Hepatocyte (in vitro differentiated cells): ENCODE data around the gene SYNE2. TPM values are rescaled to one million over a fixed set of nuclear protein-coding genes. Genes with fewer than 3 reads are reported as not detected.

Experiments
- DNase-seq: peaks from one replicate; pipeline ENCODE4 v3.0.0-alpha.2; 2016; ENCODE audit warnings: low spot score
- H2AFZ ChIP-seq: fragments of 200-600 bp; sonication (generic); 2 replicates; pipeline ENCODE4 v1.6.0; 2016; ENCODE audit warnings: antibody characterized with exemption, mild to moderate bottlenecking
- H3K27ac ChIP-seq: fragments of 200-600 bp; sonication (generic); 2 replicates; pipeline ENCODE4 v1.5.1; 2016; ENCODE audit warnings: mild to moderate bottlenecking
- H3K27me3 ChIP-seq: fragments of 200-600 bp; sonication (generic); 2 replicates; pipeline ENCODE4 v1.6.1; 2016
- H3K36me3 ChIP-seq: fragments of 200-600 bp; sonication (generic); replicated peaks from 2 replicates; pipeline ENCODE4 v1.5.1; 2016; ENCODE audit warnings: low read depth; ENCODE audit not compliant: insufficient read depth
- H3K4me1 ChIP-seq: fragments of 200-600 bp; sonication (generic); 2 replicates; pipeline ENCODE4 v1.5.1; 2016; ENCODE audit warnings: mild to moderate bottlenecking, moderate library complexity; ENCODE audit not compliant: insufficient read depth
- H3K4me2 ChIP-seq: fragments of 200-600 bp; sonication (generic); 2 replicates; pipeline ENCODE4 v1.6.0; 2016
- H3K4me3 ChIP-seq: fragments of 200-600 bp; sonication (generic); 2 replicates; pipeline ENCODE4 v1.5.1; 2016; ENCODE audit warnings: mild to moderate bottlenecking
- H3K79me2 ChIP-seq: fragments of 200-600 bp; sonication (generic); 2 replicates; pipeline ENCODE4 v1.6.0; 2017; ENCODE audit warnings: mild to moderate bottlenecking
- H3K9me2 ChIP-seq: fragments of 200-600 bp; sonication (generic); replicated peaks from 2 replicates; pipeline ENCODE4 v1.6.0; 2017; ENCODE audit warnings: mild to moderate bottlenecking; ENCODE audit not compliant: insufficient read depth
- H3K9me3 ChIP-seq: fragments of 200-600 bp; sonication (generic); 2 replicates; pipeline ENCODE4 v1.5.1; 2016; ENCODE audit warnings: low read depth, mild to moderate bottlenecking
- H4K20me1 ChIP-seq: fragments of 200-600 bp; sonication (generic); 2 replicates; pipeline ENCODE4 v1.6.0; 2016; ENCODE audit warnings: mild to moderate bottlenecking; ENCODE audit not compliant: insufficient read depth, poor library complexity, severe bottlenecking
- CTCF ChIP-seq: fragments of 200-600 bp; sonication (generic); IDR thresholded peaks from 2 replicates; pipeline ENCODE4 v1.5.1; 2016; ENCODE audit warnings: antibody characterized with exemption, mild to moderate bottlenecking; ENCODE audit not compliant: poor library complexity
- EZH2 ChIP-seq: fragments of 200-600 bp; sonication (generic); IDR thresholded peaks from 2 replicates; pipeline ENCODE4 v1.6.1; 2016; ENCODE audit warnings: antibody characterized with exemption, mild to moderate bottlenecking, borderline replicate concordance
- EZH2phosphoT487 ChIP-seq: fragments of 200-600 bp; sonication (generic); IDR thresholded peaks from one replicate; pipeline ENCODE4 v1.6.1; 2018; ENCODE audit warnings: antibody characterized with exemption, mild to moderate bottlenecking, low read depth, moderate library complexity; ENCODE audit not compliant: unreplicated experiment, severe bottlenecking
- WGBS: methylation state at CpG from one replicate; pipeline ENCODE4 v1.1.6; 2016; ENCODE audit warnings: low lambda C conversion rate; ENCODE audit errors: missing lambda C conversion rate; 5-methylcytosine and 5-hydroxymethylcytosine counted together
- polyA plus RNA-seq: library from polyadenylated mRNA; unstranded; fragments of >200 nt; fragmentation: Nextera tagmentation; extraction: Ambion mirVana; gene quantifications from 2 replicates; pipeline ENCODE4 v1.2.1, GENCODE V29; 2016
- total RNA-seq: library from RNA; depleted of rRNA; stranded (reverse); fragments of >200 nt; gene quantifications from 2 replicates; pipeline ENCODE4 v1.2.3, GENCODE V29; 2014

SYNE2 gene
- total and polyA plus RNA-seq, 2 experiments from 2014 or later: 21.0 to 58.6 TPM

GRCh38 chr14:63960926-63961567, 108.2 kb downstream of the SYNE2 start:
- Histone ChIP-seq H3K36me3 (no peaks in the 10 kb centered on the region), H3K4me2 (no peak overlapping the region), H2AFZ (no peak overlapping the region), H3K4me3 (no peak overlapping the region), H3K27me3 (no peaks in the 10 kb centered on the region), H3K9me3 (no peaks in the 10 kb centered on the region), H4K20me1 (no peaks in the 10 kb centered on the region), H3K9me2 (no peaks in the 10 kb centered on the region), H3K79me2 (no peaks in the 10 kb centered on the region), H3K4me1 (no peaks in the 10 kb centered on the region), H3K27ac (no peak overlapping the region)
- 64% methylated on average over 2 of the region's 2 CpGs for WGBS
- TF ChIP-seq CTCF (no peak), EZH2phosphoT487 (no peak), EZH2 (no peak)
- no peak for DNase-seq

GRCh38 chr14:63962906-63963305, 110.1 kb downstream of the SYNE2 start:
- Histone ChIP-seq H3K27me3 (no peaks in the 10 kb centered on the region), H3K36me3 (no peaks in the 10 kb centered on the region), H3K79me2 (no peaks in the 10 kb centered on the region), H3K4me3 (no peak overlapping the region), H3K4me1 (no peaks in the 10 kb centered on the region), H4K20me1 (no peaks in the 10 kb centered on the region), H3K9me3 (no peaks in the 10 kb centered on the region), H3K27ac (no peak overlapping the region), H2AFZ (no peak overlapping the region), H3K9me2 (no peaks in the 10 kb centered on the region), H3K4me2 (no peak overlapping the region)
- TF ChIP-seq EZH2: no peak
- DNase-seq: no peak
- WGBS: 73% methylated on average over 2 of the region's 2 CpGs

GRCh38 chr14:63963439-63963838, 110.6 kb downstream of the SYNE2 start:
- no peak overlapping the region for H3K4me2 ChIP-seq
- no peak overlapping the region for H3K4me3 ChIP-seq
- H4K20me1 ChIP-seq: no peaks in the 10 kb centered on the region
- 68% methylated on average over 2 of the region's 2 CpGs for WGBS
- no peaks in the 10 kb centered on the region for H3K79me2 ChIP-seq
- TF ChIP-seq CTCF (no peak), EZH2 (no peak), EZH2phosphoT487 (no peak)
- H2AFZ ChIP-seq: no peak overlapping the region
- no peaks in the 10 kb centered on the region for H3K9me2 ChIP-seq
- H3K27me3 ChIP-seq: no peaks in the 10 kb centered on the region
- H3K9me3 ChIP-seq: no peaks in the 10 kb centered on the region
- no peaks in the 10 kb centered on the region for H3K4me1 ChIP-seq
- no peaks in the 10 kb centered on the region for H3K36me3 ChIP-seq
- no peak overlapping the region for H3K27ac ChIP-seq
- no peak for DNase-seq

- DNase-seq: no peak
- WGBS: 75% methylated on average over 2 of the region's 2 CpGs
- Histone ChIP-seq H3K9me2 (no peaks in the 10 kb centered on the region), H3K27ac (no peak overlapping the region), H3K27me3 (no peaks in the 10 kb centered on the region), H2AFZ (no peak overlapping the region), H4K20me1 (no peaks in the 10 kb centered on the region), H3K79me2 (no peaks in the 10 kb centered on the region), H3K4me3 (no peak overlapping the region), H3K4me2 (no peak overlapping the region), H3K9me3 (no peaks in the 10 kb centered on the region), H3K36me3 (no peaks in the 10 kb centered on the region), H3K4me1 (no peaks in the 10 kb centered on the region)
- TF ChIP-seq EZH2phosphoT487: no peak
- no peak for TF ChIP-seq CTCF
- TF ChIP-seq EZH2: no peak
Measured at GRCh38 chr14:63964113-63964512, 111.3 kb downstream of the SYNE2 start.
